ENCODE data around the gene UPK3BL2. TPM values are rescaled to one million over a fixed set of nuclear protein-coding genes. Genes with fewer than 3 reads are reported as not detected.
"Not testable (repeated sequence)": the region's sequence is repeated elsewhere in the genome, so short reads cannot be mapped to it uniquely, and the experiment has no call there.

The UPK3BL2 gene
- total RNA-seq, 1 experiment from 2014 or later: 25.7 TPM

DNA sequence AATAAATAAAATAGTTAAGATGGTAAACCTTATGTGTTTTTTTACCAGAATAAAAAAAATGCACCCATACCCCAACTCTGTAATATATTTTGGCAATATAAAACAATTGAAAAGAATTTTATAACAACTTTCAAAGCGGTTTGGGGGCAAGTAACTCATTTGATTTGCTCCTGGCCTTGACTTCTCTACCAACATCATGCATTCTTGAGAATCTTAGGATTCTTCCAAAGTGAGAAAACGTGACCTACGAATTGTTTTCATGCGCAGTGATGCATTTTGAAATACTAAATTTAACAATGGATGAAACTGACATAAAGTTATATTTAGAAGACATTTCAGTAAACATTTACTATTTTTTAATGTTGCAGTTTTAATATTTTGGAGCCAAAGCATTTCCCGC is 22.7 kb downstream of the UPK3BL2 start:
- H3K27ac ChIP-seq (ENCODE audit: low read length); DNase-seq; CTCF ChIA-PET; H3K36me3 ChIP-seq (ENCODE audit: low read depth, low read length); H3K9ac ChIP-seq (ENCODE audit: low read length); intact Hi-C loops (cut with micrococcal nuclease); H3K79me2 ChIP-seq (ENCODE audit: low read length); H4K20me1 ChIP-seq (ENCODE audit: low read length); H3K4me1 ChIP-seq (ENCODE audit: insufficient read depth, low read length); H3K4me2 ChIP-seq (ENCODE audit: low read length); H3K4me3 ChIP-seq (ENCODE audit: low read length); H3K27me3 ChIP-seq (ENCODE audit: low read length); H3F3A ChIP-seq (ENCODE audit: low read length, unreplicated experiment); BruUV-seq (replicated peaks); H3K9me3 ChIP-seq (ENCODE audit: low read length); POLR2A ChIA-PET (ENCODE audit: unreplicated experiment); H3K9me2 ChIP-seq (replicated peaks; ENCODE audit: low read length); ATAC-seq; H2AFZ ChIP-seq (ENCODE audit: low read length): not testable (repeated sequence)

DNA sequence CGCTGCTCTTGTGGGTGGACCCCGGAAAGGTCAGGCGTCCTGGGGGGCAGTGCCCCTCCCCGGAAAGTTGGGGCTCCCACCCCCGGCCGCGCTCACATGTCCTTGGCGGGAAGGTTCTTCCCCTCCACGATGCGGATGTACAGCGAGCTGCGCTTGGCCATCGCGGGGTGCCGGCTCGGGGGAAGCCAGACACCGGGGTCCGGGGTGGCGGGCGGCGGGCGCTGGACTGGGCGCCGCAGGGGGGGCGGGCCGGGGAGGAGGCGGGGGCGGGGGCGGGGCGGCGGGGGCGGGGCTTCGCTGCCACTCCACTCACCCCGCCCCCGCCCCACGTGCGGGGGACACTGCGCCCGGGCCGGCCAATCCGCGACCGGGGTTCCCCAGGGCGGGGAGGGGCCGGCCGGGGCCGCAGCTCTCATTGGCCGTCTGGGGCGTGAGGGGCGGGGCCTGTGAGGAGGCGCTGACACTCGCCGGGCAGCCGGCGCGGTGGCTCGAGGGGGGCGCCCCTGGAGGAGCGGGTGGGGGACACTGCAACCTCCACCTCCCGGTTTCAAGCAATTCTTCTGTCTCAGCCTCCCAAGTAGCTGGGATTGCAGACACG is 25.8 kb downstream of the UPK3BL2 start, which contains the start of gene RASA4B:
TSS of gene RASA4B (minus strand) at position 228 of the 598 bp plus-strand sequence. CDS start at position 161, 67 bp downstream.
- not testable (repeated sequence) for H3K9me3 ChIP-seq (ENCODE audit: low read length)

DNA sequence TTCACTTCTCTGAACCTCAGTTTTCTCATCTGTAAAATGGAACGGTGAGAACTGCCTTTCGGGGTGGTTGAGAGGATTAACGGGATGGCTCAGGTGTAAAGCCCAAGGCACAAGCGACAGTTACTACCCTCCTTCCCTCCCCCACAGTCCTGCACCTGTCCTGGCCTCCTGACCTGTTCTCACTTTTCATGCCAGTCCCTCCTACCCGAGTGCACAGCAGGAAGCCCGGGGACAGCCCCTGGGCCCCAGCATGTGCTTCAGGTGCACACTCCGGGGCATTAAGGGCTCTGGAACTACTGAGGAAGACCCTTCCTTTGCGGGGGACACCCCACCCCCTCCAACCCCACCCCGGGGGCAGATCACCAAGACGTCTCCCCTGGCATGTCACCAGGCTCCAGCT is 26.5 kb downstream of the UPK3BL2 start:
- H2AFZ ChIP-seq (ENCODE audit: low read length); H3K9me3 ChIP-seq (ENCODE audit: low read length); H3K4me2 ChIP-seq (ENCODE audit: low read length); H3K79me2 ChIP-seq (ENCODE audit: low read length); DNase-seq; H3K27ac ChIP-seq (ENCODE audit: low read length); H3K4me3 ChIP-seq (ENCODE audit: low read length); ATAC-seq; H3K27me3 ChIP-seq (ENCODE audit: low read length); H3K9ac ChIP-seq (ENCODE audit: low read length); intact Hi-C loops (cut with micrococcal nuclease); CTCF ChIA-PET; H3F3A ChIP-seq (ENCODE audit: low read length, unreplicated experiment); H3K36me3 ChIP-seq (ENCODE audit: low read depth, low read length); H3K9me2 ChIP-seq (replicated peaks; ENCODE audit: low read length); POLR2A ChIA-PET (ENCODE audit: unreplicated experiment); H3K4me1 ChIP-seq (ENCODE audit: insufficient read depth, low read length); BruUV-seq (replicated peaks); H4K20me1 ChIP-seq (ENCODE audit: low read length): not testable (repeated sequence)

More for the DNA sequence above, 25.8 kb downstream of the UPK3BL2 start, which contains the start of gene RASA4B:
- H3K9ac ChIP-seq (ENCODE audit: low read length); H3K4me1 ChIP-seq (ENCODE audit: insufficient read depth, low read length); H3K36me3 ChIP-seq (ENCODE audit: low read depth, low read length); intact Hi-C loops (cut with micrococcal nuclease); H3K27ac ChIP-seq (ENCODE audit: low read length); POLR2A ChIA-PET (ENCODE audit: unreplicated experiment); H3K79me2 ChIP-seq (ENCODE audit: low read length); H3K27me3 ChIP-seq (ENCODE audit: low read length); H3K4me2 ChIP-seq (ENCODE audit: low read length); H4K20me1 ChIP-seq (ENCODE audit: low read length); CTCF ChIA-PET; H3K4me3 ChIP-seq (ENCODE audit: low read length); H2AFZ ChIP-seq (ENCODE audit: low read length); H3F3A ChIP-seq (ENCODE audit: low read length, unreplicated experiment); H3K9me2 ChIP-seq (replicated peaks; ENCODE audit: low read length); BruUV-seq (replicated peaks): not testable (repeated sequence)
- peak; percentile 0 for DNase-seq
- ATAC-seq: peak; percentile 92

DNA sequence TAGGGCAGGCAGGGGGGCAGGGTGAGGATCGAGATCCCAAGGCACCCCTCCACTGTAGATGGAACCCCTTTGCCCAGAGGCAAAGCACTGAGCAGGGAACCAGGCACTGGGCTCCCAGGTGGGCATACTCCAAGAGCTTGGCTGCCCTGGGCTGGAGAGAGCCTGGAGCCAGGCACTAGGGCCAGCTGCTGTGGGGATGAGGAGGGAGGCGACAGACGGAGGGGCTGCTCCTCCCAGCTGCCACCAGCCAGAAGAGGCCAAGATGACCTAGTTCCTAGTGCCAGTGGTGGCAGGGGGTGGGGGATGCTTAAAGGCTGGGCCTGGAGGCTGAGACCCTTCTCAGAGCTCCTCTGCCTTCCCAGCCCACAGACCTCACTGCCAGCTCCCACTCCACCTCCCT is 27.6 kb downstream of the UPK3BL2 start:
- BruUV-seq (replicated peaks); CTCF ChIA-PET; H3K27me3 ChIP-seq (ENCODE audit: low read length); intact Hi-C loops (cut with micrococcal nuclease); H3K9ac ChIP-seq (ENCODE audit: low read length); DNase-seq; H2AFZ ChIP-seq (ENCODE audit: low read length); H3K4me1 ChIP-seq (ENCODE audit: insufficient read depth, low read length); H3K4me2 ChIP-seq (ENCODE audit: low read length); H3K9me2 ChIP-seq (replicated peaks; ENCODE audit: low read length); H3F3A ChIP-seq (ENCODE audit: low read length, unreplicated experiment); H3K9me3 ChIP-seq (ENCODE audit: low read length); H4K20me1 ChIP-seq (ENCODE audit: low read length); H3K79me2 ChIP-seq (ENCODE audit: low read length); H3K27ac ChIP-seq (ENCODE audit: low read length); H3K36me3 ChIP-seq (ENCODE audit: low read depth, low read length); POLR2A ChIA-PET (ENCODE audit: unreplicated experiment); H3K4me3 ChIP-seq (ENCODE audit: low read length): not testable (repeated sequence)
- ATAC-seq: peak; percentile 1; the same call in 1 of the 2 replicates

DNA sequence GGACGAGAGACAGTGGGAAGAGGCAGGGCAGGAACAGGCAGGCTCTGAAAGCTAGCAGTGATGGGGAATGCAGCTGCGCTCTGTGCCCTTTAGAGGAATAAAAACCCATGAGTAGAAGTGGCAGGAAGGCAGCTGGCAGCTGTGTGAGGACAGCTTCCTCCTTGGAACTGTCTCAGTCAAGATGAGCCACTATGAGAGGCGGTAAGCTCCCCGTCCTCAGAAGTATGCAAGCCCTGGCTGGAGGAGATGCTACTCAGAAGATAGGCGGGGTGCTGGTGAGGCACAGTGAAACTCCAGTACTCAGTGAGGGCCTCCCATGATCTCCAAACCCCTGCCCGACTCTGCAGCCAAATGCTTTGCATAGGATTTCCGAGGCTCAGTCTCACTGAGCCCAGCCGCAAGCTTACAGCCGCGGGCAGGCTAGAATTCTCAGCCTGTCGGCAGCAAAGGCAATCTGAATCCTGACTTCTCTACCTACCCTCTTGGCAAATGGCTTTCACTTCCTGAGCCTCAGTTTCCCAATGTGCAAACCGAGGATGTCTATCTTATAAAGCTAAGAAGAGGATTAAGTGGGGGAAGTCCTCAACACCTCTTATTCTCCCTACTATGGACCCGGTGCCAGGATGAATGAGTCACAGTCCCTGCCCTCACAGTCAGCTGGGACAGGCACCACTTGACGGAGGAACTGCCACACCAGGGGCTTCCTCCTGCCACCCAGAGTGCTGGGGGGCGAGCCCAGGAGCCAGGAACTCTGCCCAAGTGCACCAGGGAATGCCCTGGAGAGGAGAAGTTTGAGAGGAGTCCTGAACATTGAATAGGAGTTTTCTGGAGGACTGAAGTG is 28.4 kb downstream of the UPK3BL2 start:
- H3K4me2 ChIP-seq (ENCODE audit: low read length); intact Hi-C loops (cut with micrococcal nuclease); H3K9me3 ChIP-seq (ENCODE audit: low read length); H3K9me2 ChIP-seq (replicated peaks; ENCODE audit: low read length); BruUV-seq (replicated peaks); CTCF ChIA-PET; H3K36me3 ChIP-seq (ENCODE audit: low read depth, low read length); H3K27me3 ChIP-seq (ENCODE audit: low read length); H2AFZ ChIP-seq (ENCODE audit: low read length); H3K27ac ChIP-seq (ENCODE audit: low read length); POLR2A ChIA-PET (ENCODE audit: unreplicated experiment); H3F3A ChIP-seq (ENCODE audit: low read length, unreplicated experiment); H3K4me3 ChIP-seq (ENCODE audit: low read length); H3K79me2 ChIP-seq (ENCODE audit: low read length); DNase-seq; H3K4me1 ChIP-seq (ENCODE audit: insufficient read depth, low read length); H4K20me1 ChIP-seq (ENCODE audit: low read length); H3K9ac ChIP-seq (ENCODE audit: low read length): not testable (repeated sequence)
- ATAC-seq: peak; percentile 53

DNA sequence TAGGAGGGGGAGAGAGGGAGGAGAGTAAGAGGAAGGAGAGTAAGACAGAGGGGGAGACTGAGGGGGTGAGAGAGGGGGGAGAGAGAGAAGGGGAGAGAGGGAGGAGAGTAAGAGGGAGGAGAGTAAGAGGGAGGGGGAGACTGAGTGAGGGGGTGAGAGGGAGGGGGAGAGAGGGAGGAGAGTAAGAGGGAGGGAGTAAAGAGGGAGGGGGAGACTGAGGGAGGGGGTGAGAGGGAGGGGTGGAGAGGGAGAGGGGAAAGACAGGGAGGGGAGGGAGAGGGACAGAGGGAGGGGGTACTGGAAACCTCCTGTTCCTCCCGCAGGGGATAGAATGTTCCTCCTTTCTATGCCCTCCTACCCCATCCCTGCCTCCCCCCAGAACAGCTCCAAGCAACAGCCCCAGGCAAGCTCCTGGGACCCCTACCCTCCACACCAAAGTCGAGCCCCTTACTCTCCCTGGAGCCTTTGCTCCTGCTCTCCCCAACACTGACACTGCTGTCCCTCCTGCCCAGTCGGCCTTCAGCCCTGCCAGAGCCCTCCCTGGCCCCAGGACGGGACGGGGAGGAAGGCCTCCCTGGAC is 30.8 kb downstream of the UPK3BL2 start:
- H3K9me3 ChIP-seq (ENCODE audit: low read length); H3K27ac ChIP-seq (ENCODE audit: low read length); CTCF ChIA-PET; H4K20me1 ChIP-seq (ENCODE audit: low read length); H3K27me3 ChIP-seq (ENCODE audit: low read length); H3K79me2 ChIP-seq (ENCODE audit: low read length); H3K9ac ChIP-seq (ENCODE audit: low read length); H3K4me1 ChIP-seq (ENCODE audit: insufficient read depth, low read length); ATAC-seq; H3K4me3 ChIP-seq (ENCODE audit: low read length); H3K36me3 ChIP-seq (ENCODE audit: low read depth, low read length); intact Hi-C loops (cut with micrococcal nuclease); H3K4me2 ChIP-seq (ENCODE audit: low read length); H3K9me2 ChIP-seq (replicated peaks; ENCODE audit: low read length); POLR2A ChIA-PET (ENCODE audit: unreplicated experiment); H3F3A ChIP-seq (ENCODE audit: low read length, unreplicated experiment); H2AFZ ChIP-seq (ENCODE audit: low read length); BruUV-seq (replicated peaks): not testable (repeated sequence)
- DNase-seq: peak; percentile 2
